HG03039 (cell line): ENCODE data around the gene RIMS1.
A peak's percentile ranks its signal among the peaks of the same experiment; 100 is the strongest.

Experiments used
- ATAC-seq: cut with Tn5 transposase; IDR thresholded peaks from one replicate; pipeline ENCODE4 v1.9.1; 2021; ENCODE audit warnings: mild to moderate bottlenecking, moderate library complexity; ENCODE audit not compliant: unreplicated experiment

RIMS1 gene

DNA sequence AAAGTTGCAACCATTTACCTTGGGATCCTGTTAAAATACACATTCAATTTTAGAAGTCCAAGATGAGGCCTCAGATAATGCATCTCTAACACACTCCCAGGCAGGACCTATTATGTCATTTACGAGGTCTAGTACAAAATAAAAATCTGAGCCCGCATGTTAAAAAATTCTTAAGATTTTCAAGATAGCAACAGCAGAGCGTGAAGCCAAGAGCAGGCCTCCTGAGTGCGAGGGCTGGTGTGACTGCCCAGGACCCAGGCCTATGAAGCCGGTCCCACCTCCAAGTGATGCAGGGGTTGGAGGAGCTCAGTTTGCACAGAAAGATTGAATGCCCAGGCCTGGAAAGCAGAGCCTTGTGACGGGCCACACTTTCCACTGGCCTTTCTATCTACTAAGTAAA is 524.4 kb downstream of the RIMS1 start:
- no peak for ATAC-seq

DNA sequence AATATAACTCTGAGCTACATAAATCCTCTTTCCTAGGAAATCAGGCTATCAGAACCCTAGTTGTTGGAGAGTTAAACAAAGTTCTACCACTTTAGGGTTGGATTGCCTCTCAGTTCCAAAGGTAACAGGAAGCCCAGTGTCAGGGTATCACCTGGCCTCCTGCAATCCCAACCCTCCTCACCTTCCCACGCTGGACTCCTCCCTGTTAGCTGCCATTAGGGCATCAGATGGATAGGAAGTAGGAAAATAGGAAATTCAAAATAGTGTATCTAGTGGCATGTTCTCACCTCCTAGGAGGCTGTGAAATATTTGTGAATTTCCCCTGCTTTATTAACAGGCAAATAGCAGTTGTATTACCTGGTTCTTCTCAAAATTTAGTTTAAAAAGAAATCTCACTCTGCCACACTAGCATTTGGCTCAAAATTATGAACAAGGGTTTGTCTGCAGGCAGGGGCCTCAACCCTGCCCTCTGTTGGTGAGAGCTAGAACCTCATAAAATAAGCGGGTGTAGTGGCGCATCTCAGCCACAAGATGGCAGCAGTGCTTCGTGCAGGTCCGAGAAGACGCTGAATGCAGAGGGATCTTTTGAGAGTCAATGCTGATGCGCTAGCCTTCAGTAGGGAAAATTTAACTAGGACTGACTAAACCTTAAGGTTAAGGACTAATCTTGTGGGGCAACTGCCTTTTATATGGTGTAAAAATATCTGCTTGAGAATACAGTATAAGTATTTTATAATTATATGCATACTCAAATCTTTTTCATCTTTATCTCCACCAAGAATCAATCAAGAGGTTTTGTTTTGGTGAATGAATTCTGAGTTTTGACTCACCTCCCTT is 525.7 kb downstream of the RIMS1 start:
- peak; percentile 76 for ATAC-seq

DNA sequence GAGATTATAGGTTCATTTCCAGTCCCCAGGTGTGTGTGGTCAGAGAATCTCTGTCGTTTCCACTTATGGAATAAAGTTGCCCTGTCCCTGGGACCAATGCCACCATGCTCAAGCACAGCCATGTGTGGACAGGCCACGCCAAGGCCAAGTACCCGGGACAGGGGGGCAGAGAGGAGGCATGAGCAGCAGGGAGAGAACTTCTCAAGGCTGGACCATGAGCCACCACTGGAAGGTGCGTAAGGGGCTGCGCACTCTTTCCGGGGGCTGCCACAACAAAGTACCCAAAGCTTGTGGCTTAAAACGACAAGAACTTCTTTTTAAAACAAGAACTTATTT is 526.3 kb downstream of the RIMS1 start:
- ATAC-seq: no peak

DNA sequence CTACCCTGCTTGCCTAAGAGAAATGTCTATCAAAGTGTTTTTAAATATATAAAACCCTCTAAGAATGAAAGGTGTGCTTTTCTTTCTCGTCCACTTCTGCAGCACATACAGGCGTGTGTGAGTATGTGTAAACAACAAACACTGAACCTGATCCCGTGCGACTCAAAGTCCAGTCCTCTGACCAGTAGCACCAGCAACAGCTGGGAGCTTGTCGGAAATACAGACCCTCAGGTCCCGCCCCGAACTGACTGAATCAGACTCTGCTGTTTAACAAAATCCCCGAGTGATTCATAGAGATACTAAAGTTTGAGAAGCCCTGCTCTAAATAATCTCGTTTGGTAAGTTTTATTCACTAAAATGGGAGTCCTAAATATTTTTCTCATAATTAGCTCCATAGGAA is 527.5 kb downstream of the RIMS1 start:
- no peak for ATAC-seq

DNA sequence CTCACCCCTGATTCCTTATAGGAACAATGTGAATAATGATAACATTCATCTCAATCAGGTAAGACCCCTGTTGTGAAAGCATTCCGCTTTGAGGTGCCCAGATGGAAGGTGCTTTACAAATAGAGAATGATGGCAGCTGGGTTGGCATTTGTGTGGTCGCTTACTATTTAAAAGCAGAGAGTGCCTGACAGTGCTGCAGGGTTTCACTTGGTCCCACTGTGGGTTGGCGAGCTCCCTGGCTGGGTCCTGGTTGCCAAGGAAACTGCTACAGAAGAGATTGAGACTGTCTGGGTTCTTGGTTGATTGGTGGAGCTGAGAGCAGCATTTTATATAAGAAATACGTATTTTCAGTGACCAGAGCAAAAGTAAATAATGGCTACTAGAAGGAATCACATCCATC is 528.3 kb downstream of the RIMS1 start:
- ATAC-seq: no peak

DNA sequence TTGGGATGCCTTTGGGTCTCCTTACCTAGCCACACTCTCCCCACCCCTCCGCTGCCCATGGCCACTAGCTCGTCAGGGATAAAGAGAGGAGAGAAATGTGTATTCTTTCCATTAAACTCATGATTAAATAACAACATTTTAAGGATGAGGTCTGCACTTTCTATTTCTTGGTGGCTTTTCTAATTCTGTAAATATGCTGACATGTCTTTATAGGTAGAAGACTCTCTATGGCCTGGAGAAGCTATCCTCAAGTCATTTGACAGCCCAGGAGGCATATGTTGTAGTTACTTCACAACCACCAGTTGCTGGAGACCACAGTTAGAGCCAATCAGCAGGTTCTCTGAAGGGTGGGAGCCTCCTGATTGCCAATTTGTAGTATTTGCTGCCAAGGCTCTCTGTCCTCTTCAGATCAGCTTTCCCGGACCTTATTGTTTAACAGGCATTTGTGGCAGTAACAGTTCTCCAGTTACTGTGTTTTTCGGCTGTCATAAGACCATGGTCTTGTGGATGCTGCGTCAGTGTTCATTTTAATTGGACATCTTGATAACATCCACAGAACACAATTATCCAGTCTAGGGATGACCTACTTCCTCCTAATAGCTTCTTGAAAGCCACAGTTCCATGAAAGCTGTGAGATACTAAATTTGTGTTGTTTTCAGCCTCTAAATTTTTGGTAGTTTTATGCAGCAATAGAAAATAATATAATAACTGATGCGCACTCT is 530.6 kb downstream of the RIMS1 start:
- no peak for ATAC-seq

DNA sequence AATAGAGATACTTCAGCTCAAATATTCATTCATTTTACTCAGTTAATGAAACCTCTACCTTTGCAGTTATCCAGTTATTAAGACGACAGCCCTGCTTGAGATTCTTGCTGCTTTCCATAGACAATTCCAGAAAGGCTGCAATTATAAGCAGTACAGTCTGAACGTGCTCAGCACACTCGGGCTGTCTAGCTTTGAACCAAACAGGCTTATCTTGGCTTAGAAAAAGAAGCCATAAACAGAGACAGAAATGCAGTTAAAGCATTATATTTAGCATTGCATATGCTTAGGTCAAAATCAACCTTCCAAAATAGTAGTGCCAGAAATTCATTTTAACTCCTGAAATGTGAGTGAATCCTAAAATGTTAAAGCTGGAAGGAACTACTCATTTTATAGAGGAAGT is 531.4 kb downstream of the RIMS1 start:
- no peak for ATAC-seq

DNA sequence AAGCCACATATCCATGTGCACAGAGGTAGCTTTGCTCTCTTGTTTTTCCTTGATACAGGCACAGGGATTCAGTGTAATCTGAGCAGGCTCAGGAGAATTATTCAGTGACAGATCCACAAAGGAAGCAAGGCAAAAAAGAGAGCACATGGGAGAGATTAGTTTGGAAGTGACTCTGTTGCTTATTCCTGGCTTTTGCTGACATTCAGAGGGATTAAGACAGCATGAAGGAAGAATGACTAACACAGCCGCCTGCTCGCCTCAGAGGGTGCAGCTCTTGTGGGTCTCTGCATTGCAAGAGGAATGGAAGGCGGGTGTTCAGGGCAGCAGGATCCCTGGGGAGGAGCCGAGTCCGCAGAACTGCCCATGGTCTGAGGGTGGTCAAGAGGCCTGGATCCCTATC is 532.1 kb downstream of the RIMS1 start:
- ATAC-seq: no peak

DNA sequence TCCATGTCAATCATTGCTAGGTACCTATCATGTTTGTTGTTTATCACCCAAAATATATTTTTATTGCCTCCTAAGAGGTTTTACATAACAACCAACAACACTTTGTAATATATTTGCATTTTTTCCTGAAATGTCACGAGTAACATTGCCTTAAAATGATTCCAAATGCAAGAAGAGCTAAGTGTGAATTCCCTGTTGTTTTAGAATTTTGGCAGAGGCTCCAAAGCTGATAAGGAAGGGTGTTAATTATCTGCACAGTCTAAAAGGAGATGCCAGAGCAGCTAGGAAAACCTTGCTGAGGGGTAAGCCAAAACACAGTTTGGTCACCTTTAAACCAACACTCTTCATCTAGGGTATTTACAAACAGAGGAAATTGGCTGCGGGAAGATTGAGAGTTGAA is 533.6 kb downstream of the RIMS1 start:
- no peak for ATAC-seq

DNA sequence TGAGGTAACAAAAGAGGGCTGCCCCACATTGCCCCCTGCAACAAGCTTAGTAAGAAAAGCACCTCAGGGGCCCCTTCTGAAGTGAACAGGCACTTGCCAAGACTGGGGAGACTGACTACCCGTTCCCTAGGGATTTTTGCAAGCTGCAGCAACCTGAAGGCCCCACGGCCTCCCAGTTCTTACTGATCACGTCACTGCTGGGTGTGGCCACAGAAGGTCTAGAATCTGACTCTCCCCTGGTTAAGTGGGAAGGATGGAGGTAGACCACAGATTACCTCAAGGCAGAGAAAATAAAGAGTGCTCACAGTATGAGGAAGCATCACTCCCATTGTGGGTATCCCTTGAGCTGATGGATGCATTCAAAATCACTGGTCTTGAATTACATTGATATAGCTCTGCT is 534.1 kb downstream of the RIMS1 start:
- ATAC-seq: no peak

DNA sequence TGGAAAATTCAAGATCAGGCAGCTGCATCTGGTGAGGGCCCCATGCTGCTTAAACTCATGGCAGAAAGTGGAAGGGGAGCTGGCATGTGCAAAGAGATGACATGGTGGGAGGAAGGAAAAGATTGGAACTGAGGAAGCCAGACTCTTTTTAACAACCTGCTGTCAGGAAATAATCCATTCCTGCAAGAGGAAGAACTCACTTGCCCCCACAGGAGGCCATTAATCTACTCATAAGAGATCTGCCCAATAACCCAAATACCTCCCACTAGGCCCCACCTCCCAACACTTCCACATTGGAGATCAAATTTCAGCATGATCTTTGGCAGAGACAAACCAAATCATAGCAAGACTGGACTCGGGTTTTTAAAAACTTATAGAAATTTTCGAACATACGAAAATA is 535.0 kb downstream of the RIMS1 start:
- ATAC-seq: no peak

DNA sequence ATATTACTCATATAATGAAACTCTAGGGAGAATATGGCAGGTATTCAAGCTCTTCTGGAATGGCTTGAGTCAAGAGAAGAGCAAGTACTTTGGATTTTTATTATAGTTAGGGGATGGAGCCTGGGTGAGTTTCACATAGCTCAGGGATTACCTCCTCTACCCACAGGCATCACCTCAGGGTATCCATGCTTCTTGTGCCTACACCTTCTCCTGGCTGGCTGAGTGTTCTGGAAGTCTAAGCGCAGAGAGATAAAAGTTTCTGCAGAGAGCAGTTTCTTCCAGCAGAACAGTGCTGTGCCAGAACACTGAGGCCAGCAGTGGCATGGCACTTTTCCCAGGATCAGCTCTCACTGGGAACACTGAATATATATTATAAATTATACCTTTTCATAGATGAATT is 535.8 kb downstream of the RIMS1 start:
- no peak for ATAC-seq

DNA sequence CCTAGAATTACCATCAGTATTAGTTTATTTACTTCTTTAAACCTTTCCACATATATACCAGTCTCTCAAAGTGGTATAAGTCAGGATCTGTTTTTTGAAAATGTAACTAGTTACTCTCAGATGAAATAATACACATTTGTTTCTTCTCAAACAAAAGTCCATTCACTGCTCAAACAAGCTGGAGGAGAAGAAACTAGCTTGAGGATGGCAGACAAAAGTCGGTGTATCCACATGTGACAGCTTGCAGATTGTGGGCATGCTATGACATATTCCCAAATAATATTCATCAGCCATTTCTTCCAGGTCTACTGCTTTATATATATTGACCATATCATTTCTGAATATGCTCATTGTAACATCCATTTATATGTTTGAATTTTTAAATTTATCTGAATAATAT is 538.1 kb downstream of the RIMS1 start:
- no peak for ATAC-seq

DNA sequence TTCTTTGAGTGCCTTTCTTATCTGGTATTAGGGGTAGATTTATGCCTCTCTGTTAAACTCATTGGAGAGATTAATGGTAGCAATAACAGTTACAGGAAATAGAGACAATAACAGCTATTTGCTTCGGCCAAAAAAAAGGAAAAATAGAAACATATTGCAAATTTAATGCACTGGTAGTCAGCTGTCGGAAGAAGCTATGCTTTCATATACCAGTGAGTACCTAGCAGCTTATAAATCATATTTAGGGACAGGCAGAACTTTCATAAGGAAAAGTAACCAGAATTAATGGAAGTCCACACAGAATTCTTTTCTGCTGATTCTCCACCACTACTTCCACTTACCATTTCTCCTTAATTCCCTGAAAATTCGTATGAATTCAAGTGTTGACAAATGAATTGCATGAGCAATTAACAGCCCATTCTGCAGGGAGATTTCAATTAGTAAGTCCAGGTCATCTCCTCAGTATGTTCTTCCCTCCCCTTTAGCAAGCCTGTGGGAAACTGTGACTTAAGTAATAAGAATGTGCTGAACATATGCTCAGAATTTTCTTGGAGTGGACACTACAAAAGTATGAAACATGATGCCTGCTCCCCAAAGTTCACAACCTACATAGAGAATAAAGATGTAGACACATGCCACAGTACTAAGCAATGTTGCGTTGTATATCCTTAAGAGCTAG is 538.8 kb downstream of the RIMS1 start:
- ATAC-seq: no peak

DNA sequence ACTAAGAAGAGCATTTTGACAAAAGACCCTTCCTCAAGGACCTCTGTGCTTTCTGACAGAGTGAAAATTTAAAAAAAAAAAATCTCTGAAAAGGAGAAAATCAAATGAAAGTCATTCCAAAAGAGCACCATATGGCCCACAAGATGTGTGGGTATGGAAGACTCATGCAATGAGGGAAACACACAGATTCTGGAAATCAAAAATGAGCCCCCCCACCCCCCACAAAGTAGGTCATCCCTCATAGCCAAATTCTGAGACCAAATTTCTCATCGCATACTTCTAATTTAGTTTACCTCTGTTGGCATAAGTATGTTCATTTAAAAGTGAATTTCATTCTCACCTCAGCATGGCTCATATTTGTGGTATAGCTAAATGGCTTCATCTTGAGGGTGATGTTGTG is 554.3 kb downstream of the RIMS1 start:
- no peak for ATAC-seq

DNA sequence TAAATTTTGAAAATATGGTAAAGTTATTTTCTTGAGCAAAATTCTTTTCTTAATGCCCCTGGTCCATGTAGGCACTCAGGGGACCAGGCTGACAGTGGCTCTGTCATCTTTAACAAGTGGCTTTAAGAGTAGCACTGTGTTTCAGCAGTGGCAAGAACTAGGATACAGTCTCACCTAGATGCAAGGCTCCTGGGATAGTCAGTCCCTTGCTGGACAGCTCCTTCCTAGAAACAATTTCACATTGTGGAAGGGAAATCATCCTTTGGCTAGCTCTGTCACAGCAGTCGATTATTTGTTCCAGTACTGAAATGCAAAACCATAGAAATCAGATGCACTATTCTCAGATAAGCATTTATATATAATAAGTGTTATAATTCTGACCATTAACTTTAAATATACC is 560.1 kb downstream of the RIMS1 start:
- no peak for ATAC-seq
